ENCODE measurements around the gene DYNC1H1. TPM values are rescaled to one million over a fixed set of nuclear protein-coding genes. Genes with fewer than 3 reads are reported as not detected.

Gene DYNC1H1
- total RNA-seq, 2 experiments from 2014 or later: 271 to 274 TPM

- DNase-seq (no peak), ATAC-seq (no peak)
- H3K27ac Mint-ChIP-seq: peak overlapping the region; percentile 1
- ChIA-PET POLR2A (no interaction called here), CTCF (interaction anchor here (1.5 kb wide), 1 partner anchor 285 kb away, joined by 3 read pairs; no protein-coding TSS in a partner anchor)
- no peaks in the 10 kb centered on the region for H3K27me3 Mint-ChIP-seq (ENCODE audit: low read depth)
- H3K36me3 Mint-ChIP-seq (ENCODE audit: low read depth): peaks cover 64% of the 10 kb centered on the region
- no peaks in the 10 kb centered on the region for H3K4me1 Mint-ChIP-seq (ENCODE audit: low read depth)
- no peak overlapping the region for H3K4me3 Mint-ChIP-seq
- no peaks in the 10 kb centered on the region for H3K9me3 Mint-ChIP-seq (ENCODE audit: insufficient read depth)
Measured at GRCh38 chr14:102028733-102029132, 64.4 kb downstream of the DYNC1H1 start.

- ATAC-seq (no peak), DNase-seq (no peak)
- no peaks in the 10 kb centered on the region for H3K4me1 Mint-ChIP-seq (ENCODE audit: low read depth)
- CTCF ChIA-PET: interaction anchor here (0.8 to 1.9 kb wide), 2 partner anchors 67 to 284 kb away, joined by 3 to 4 read pairs; no protein-coding TSS in a partner anchor
- POLR2A ChIA-PET: no interaction called here
- H3K4me3 Mint-ChIP-seq: no peak overlapping the region
- H3K27me3 Mint-ChIP-seq (ENCODE audit: low read depth): no peaks in the 10 kb centered on the region
- H3K27ac Mint-ChIP-seq: peak overlapping the region; percentile 3
- H3K9me3 Mint-ChIP-seq (ENCODE audit: insufficient read depth): no peaks in the 10 kb centered on the region
- peaks cover 66% of the 10 kb centered on the region for H3K36me3 Mint-ChIP-seq (ENCODE audit: low read depth)
Measured at GRCh38 chr14:102029956-102030355, 65.6 kb downstream of the DYNC1H1 start.

GRCh38 chr14:102033241-102033640 is 68.9 kb downstream of the DYNC1H1 start:
- POLR2A ChIA-PET: interaction anchor here (1.0 to 1.5 kb wide), 2 partner anchors 9 to 47 kb away, joined by 3 to 4 read pairs; no protein-coding TSS in a partner anchor
- ATAC-seq (no peak), DNase-seq (no peak)
- CTCF ChIA-PET: no interaction called here
- Mint-ChIP-seq H3K4me3 (no peak overlapping the region), H3K4me1 (ENCODE audit: low read depth) (no peaks in the 10 kb centered on the region), H3K27ac (no peak overlapping the region), H3K9me3 (ENCODE audit: insufficient read depth) (no peaks in the 10 kb centered on the region), H3K27me3 (ENCODE audit: low read depth) (no peaks in the 10 kb centered on the region), H3K36me3 (ENCODE audit: low read depth) (peaks cover 71% of the 10 kb centered on the region)

GRCh38 chr14:102034301-102034700 is 69.9 kb downstream of the DYNC1H1 start:
- H3K27me3 Mint-ChIP-seq (ENCODE audit: low read depth): no peaks in the 10 kb centered on the region
- ChIA-PET POLR2A (no interaction called here), CTCF (no interaction called here)
- no peak for DNase-seq
- no peak overlapping the region for H3K4me3 Mint-ChIP-seq
- H3K27ac Mint-ChIP-seq: no peak overlapping the region
- ATAC-seq: no peak
- no peaks in the 10 kb centered on the region for H3K9me3 Mint-ChIP-seq (ENCODE audit: insufficient read depth)
- peaks cover 73% of the 10 kb centered on the region for H3K36me3 Mint-ChIP-seq (ENCODE audit: low read depth)
- no peaks in the 10 kb centered on the region for H3K4me1 Mint-ChIP-seq (ENCODE audit: low read depth)

- no peaks in the 10 kb centered on the region for H3K4me1 Mint-ChIP-seq (ENCODE audit: low read depth)
- H3K4me3 Mint-ChIP-seq: no peak overlapping the region
- H3K9me3 Mint-ChIP-seq (ENCODE audit: insufficient read depth): no peaks in the 10 kb centered on the region
- ChIA-PET CTCF (interaction anchor here (0.9 kb wide), 1 partner anchor 29 kb away, joined by 3 read pairs; no protein-coding TSS in a partner anchor), POLR2A (interaction anchor here (0.7 kb wide), 1 partner anchor 20 kb away, joined by 3 read pairs; no protein-coding TSS in a partner anchor)
- DNase-seq (no peak), ATAC-seq (no peak)
- H3K27ac Mint-ChIP-seq: no peak overlapping the region
- peaks cover 77% of the 10 kb centered on the region for H3K36me3 Mint-ChIP-seq (ENCODE audit: low read depth)
- H3K27me3 Mint-ChIP-seq (ENCODE audit: low read depth): no peaks in the 10 kb centered on the region
Measured at GRCh38 chr14:102035914-102036313, 71.5 kb downstream of the DYNC1H1 start.

GRCh38 chr14:102037686-102038085 is 73.3 kb downstream of the DYNC1H1 start:
- Mint-ChIP-seq H3K9me3 (ENCODE audit: insufficient read depth) (no peaks in the 10 kb centered on the region), H3K36me3 (ENCODE audit: low read depth) (peaks cover 85% of the 10 kb centered on the region), H3K27me3 (ENCODE audit: low read depth) (no peaks in the 10 kb centered on the region), H3K4me3 (no peak overlapping the region), H3K27ac (no peak overlapping the region), H3K4me1 (ENCODE audit: low read depth) (no peaks in the 10 kb centered on the region)
- CTCF ChIA-PET: no interaction called here
- POLR2A ChIA-PET: no interaction called here
- no peak for ATAC-seq
- DNase-seq: no peak

- CTCF ChIA-PET: no interaction called here
- H3K27ac Mint-ChIP-seq: no peak overlapping the region
- DNase-seq (no peak), ATAC-seq (no peak)
- POLR2A ChIA-PET: no interaction called here
- no peaks in the 10 kb centered on the region for H3K9me3 Mint-ChIP-seq (ENCODE audit: insufficient read depth)
- peaks cover 81% of the 10 kb centered on the region for H3K36me3 Mint-ChIP-seq (ENCODE audit: low read depth)
- H3K27me3 Mint-ChIP-seq (ENCODE audit: low read depth): no peaks in the 10 kb centered on the region
- no peaks in the 10 kb centered on the region for H3K4me1 Mint-ChIP-seq (ENCODE audit: low read depth)
- no peak overlapping the region for H3K4me3 Mint-ChIP-seq
Measured at GRCh38 chr14:102039157-102039556, 74.8 kb downstream of the DYNC1H1 start.

GRCh38 chr14:102040153-102040552 is 75.8 kb downstream of the DYNC1H1 start:
- H3K36me3 Mint-ChIP-seq (ENCODE audit: low read depth): peaks cover 82% of the 10 kb centered on the region
- H3K27ac Mint-ChIP-seq: no peak overlapping the region
- ChIA-PET CTCF (no interaction called here), POLR2A (no interaction called here)
- no peaks in the 10 kb centered on the region for H3K27me3 Mint-ChIP-seq (ENCODE audit: low read depth)
- DNase-seq: no peak
- ATAC-seq: no peak
- no peaks in the 10 kb centered on the region for H3K4me1 Mint-ChIP-seq (ENCODE audit: low read depth)
- H3K9me3 Mint-ChIP-seq (ENCODE audit: insufficient read depth): no peaks in the 10 kb centered on the region
- no peak overlapping the region for H3K4me3 Mint-ChIP-seq

GRCh38 chr14:102042699-102043098 is 78.3 kb downstream of the DYNC1H1 start:
- POLR2A ChIA-PET: no interaction called here
- no peak overlapping the region for H3K4me3 Mint-ChIP-seq
- peaks cover 73% of the 10 kb centered on the region for H3K36me3 Mint-ChIP-seq (ENCODE audit: low read depth)
- ATAC-seq (no peak), DNase-seq (no peak)
- CTCF ChIA-PET: no interaction called here
- no peaks in the 10 kb centered on the region for H3K4me1 Mint-ChIP-seq (ENCODE audit: low read depth)
- no peaks in the 10 kb centered on the region for H3K27me3 Mint-ChIP-seq (ENCODE audit: low read depth)
- H3K27ac Mint-ChIP-seq: no peak overlapping the region
- H3K9me3 Mint-ChIP-seq (ENCODE audit: insufficient read depth): no peaks in the 10 kb centered on the region

- DNase-seq (no peak), ATAC-seq (no peak)
- ChIA-PET CTCF (no interaction called here), POLR2A (no interaction called here)
- Mint-ChIP-seq H3K9me3 (ENCODE audit: insufficient read depth) (no peaks in the 10 kb centered on the region), H3K4me1 (ENCODE audit: low read depth) (no peaks in the 10 kb centered on the region), H3K4me3 (no peak overlapping the region), H3K36me3 (ENCODE audit: low read depth) (peaks cover 74% of the 10 kb centered on the region), H3K27me3 (ENCODE audit: low read depth) (no peaks in the 10 kb centered on the region), H3K27ac (no peak overlapping the region)
Measured at GRCh38 chr14:102043251-102044025, 79.1 kb downstream of the DYNC1H1 start.

GRCh38 chr14:102044566-102044965 is 80.2 kb downstream of the DYNC1H1 start:
- ChIA-PET POLR2A (no interaction called here), CTCF (no interaction called here)
- Mint-ChIP-seq H3K27me3 (ENCODE audit: low read depth) (no peaks in the 10 kb centered on the region), H3K9me3 (ENCODE audit: insufficient read depth) (no peaks in the 10 kb centered on the region), H3K27ac (no peak overlapping the region), H3K4me1 (ENCODE audit: low read depth) (no peaks in the 10 kb centered on the region), H3K4me3 (no peak overlapping the region), H3K36me3 (ENCODE audit: low read depth) (peaks cover 71% of the 10 kb centered on the region)
- no peak for ATAC-seq
- no peak for DNase-seq

- Mint-ChIP-seq H3K9me3 (ENCODE audit: insufficient read depth) (no peaks in the 10 kb centered on the region), H3K4me1 (ENCODE audit: low read depth) (no peaks in the 10 kb centered on the region), H3K27ac (peak overlapping the region; percentile 25), H3K4me3 (no peak overlapping the region), H3K36me3 (ENCODE audit: low read depth) (peaks cover 66% of the 10 kb centered on the region), H3K27me3 (ENCODE audit: low read depth) (no peaks in the 10 kb centered on the region)
- POLR2A ChIA-PET: interaction anchor here (1.0 kb wide), 1 partner anchor 11 kb away, joined by 3 read pairs; no protein-coding TSS in a partner anchor
- peak; percentile 55 for ATAC-seq
- CTCF ChIA-PET: interaction anchor here (0.6 to 1.1 kb wide), 3 partner anchors 34 to 268 kb away, joined by 3 to 5 read pairs (median 3); no protein-coding TSS in a partner anchor
- DNase-seq: peak; percentile 32
Measured at GRCh38 chr14:102046337-102047278, 82.2 kb downstream of the DYNC1H1 start.

Measured in activated CD8-positive, alpha-beta T cell treated with anti-CD3 and anti-CD28 coated beads, Interleukin-2, amount 10 ng/mL, durations not matched to agents 7 days and 5 days (primary cell).